Activated naive CD8-positive, alpha-beta T cell treated with anti-CD3 and anti-CD28 coated beads, Interleukin-2, amount 50 U/mL, for 24 hours (primary cell): ENCODE results near the gene CCDC12.

Experiments
- ATAC-seq: fragments of 150-1000 bp; cut with Tn5 transposase; one replicate; pipeline ENCODE4 v1.10.0; 2021
- DNase-seq: peaks from one replicate; pipeline ENCODE4 v3.0.0; 2021
- H3K27ac Mint-ChIP-seq: one replicate; pipeline ENCODE4 v1.8.0; 2021; ENCODE audit warnings: mild to moderate bottlenecking, mixed read lengths
- H3K27me3 Mint-ChIP-seq: one replicate; pipeline ENCODE4 v1.8.0; 2021; ENCODE audit warnings: mixed read lengths
- H3K36me3 Mint-ChIP-seq: one replicate; pipeline ENCODE4 v1.8.0; 2021; ENCODE audit warnings: low read depth, mixed read lengths
- H3K4me1 Mint-ChIP-seq: one replicate; pipeline ENCODE4 v1.8.0; 2021; ENCODE audit warnings: mixed read lengths
- H3K4me3 Mint-ChIP-seq: one replicate; pipeline ENCODE4 v1.8.0; 2021; ENCODE audit warnings: mild to moderate bottlenecking, moderate library complexity, mixed read lengths
- H3K9me3 Mint-ChIP-seq: one replicate; pipeline ENCODE4 v1.8.0; 2021; ENCODE audit warnings: mixed read lengths

Gene CCDC12

GRCh38 chr3:46906471-46907058 is 70.0 kb downstream of the CCDC12 start:
- no peak overlapping the region for H3K4me3 Mint-ChIP-seq
- peaks cover 6% of the 10 kb centered on the region for H3K4me1 Mint-ChIP-seq
- H3K9me3 Mint-ChIP-seq, result no peaks in the 10 kb centered on the region
- ATAC-seq, result no peak
- DNase-seq, result no peak
- H3K27ac Mint-ChIP-seq, result no peak overlapping the region
- H3K36me3 Mint-ChIP-seq, result no peaks in the 10 kb centered on the region
- H3K27me3 Mint-ChIP-seq, result no peaks in the 10 kb centered on the region

GRCh38 chr3:46905661-46906451 is 70.7 kb downstream of the CCDC12 start:
- DNase-seq (no peak), ATAC-seq (no peak)
- Mint-ChIP-seq H3K4me3 (no peak overlapping the region), H3K9me3 (no peaks in the 10 kb centered on the region), H3K4me1 (peaks cover 6% of the 10 kb centered on the region), H3K27ac (no peak overlapping the region), H3K27me3 (no peaks in the 10 kb centered on the region), H3K36me3 (no peaks in the 10 kb centered on the region)

DNA sequence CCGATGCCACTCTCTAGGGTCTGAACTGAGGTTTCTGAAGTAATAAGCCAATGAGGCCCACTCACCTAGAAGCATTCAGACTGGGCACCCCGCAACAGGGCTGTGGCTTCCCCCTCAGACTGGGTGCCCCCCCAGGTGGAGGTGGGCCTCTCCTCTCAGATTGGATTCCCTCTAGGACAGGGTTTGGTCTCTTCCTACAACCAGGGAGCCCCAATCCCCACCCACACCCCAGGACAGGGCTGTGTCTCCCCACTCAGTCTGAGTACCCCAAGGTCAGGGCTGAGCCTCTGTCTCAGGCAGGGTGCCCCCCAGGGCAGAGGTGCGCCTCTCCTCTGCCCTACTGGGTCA is 71.4 kb downstream of the CCDC12 start:
- ATAC-seq (no peak), DNase-seq (no peak)
- Mint-ChIP-seq H3K4me1 (peaks cover 6% of the 10 kb centered on the region), H3K4me3 (no peak overlapping the region), H3K27me3 (no peaks in the 10 kb centered on the region), H3K27ac (no peak overlapping the region), H3K9me3 (no peaks in the 10 kb centered on the region), H3K36me3 (no peaks in the 10 kb centered on the region)

DNA sequence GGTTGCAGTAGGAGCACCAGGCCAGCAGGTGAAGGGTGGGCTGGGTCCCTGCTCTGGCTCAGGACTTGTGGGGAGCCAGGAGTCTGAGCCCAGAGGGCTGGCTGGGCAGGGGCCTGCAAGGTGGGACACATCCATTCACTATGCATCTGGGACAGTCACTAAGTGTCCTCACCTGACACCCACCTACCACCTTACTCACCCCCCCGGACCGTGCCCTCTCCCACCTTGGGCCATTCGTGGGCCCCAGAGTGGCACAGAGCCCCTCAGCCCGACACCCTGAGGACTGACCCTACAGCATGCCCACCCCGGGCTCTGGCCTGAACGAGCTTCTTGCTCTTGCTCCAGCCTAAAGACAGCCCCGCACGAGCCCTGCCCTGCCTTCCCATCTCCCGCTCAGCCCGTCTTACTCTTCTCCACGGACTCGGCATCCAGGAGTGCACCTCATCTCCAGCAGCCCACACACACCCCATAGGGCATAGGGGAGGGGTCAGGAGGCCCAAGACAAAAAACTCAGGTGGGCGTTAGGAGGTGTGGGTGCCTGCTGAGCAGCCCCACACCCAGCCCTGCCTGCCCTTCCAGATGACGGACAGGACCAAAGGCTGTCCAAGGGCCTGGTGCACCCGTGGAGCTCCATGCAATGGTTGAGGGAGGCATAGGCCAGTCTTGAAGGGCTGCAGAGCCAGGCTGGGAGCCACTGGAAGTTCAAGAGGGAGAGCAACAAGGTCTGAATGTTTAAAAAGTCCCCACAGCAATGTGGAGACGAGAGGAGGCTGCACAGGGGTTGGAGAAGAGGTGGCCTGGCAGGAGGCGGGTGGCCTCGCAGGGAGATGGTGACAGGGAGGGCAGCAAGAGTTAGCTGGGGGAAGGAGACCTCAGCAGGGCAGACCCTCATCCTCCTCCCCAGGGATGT is 72.0 kb downstream of the CCDC12 start:
- H3K36me3 Mint-ChIP-seq, result no peaks in the 10 kb centered on the region
- peaks cover 5% of the 10 kb centered on the region for H3K4me1 Mint-ChIP-seq
- H3K27ac Mint-ChIP-seq, result no peak overlapping the region
- H3K9me3 Mint-ChIP-seq, result no peaks in the 10 kb centered on the region
- no peak for ATAC-seq
- no peak overlapping the region for H3K4me3 Mint-ChIP-seq
- DNase-seq, result no peak
- no peaks in the 10 kb centered on the region for H3K27me3 Mint-ChIP-seq

DNA sequence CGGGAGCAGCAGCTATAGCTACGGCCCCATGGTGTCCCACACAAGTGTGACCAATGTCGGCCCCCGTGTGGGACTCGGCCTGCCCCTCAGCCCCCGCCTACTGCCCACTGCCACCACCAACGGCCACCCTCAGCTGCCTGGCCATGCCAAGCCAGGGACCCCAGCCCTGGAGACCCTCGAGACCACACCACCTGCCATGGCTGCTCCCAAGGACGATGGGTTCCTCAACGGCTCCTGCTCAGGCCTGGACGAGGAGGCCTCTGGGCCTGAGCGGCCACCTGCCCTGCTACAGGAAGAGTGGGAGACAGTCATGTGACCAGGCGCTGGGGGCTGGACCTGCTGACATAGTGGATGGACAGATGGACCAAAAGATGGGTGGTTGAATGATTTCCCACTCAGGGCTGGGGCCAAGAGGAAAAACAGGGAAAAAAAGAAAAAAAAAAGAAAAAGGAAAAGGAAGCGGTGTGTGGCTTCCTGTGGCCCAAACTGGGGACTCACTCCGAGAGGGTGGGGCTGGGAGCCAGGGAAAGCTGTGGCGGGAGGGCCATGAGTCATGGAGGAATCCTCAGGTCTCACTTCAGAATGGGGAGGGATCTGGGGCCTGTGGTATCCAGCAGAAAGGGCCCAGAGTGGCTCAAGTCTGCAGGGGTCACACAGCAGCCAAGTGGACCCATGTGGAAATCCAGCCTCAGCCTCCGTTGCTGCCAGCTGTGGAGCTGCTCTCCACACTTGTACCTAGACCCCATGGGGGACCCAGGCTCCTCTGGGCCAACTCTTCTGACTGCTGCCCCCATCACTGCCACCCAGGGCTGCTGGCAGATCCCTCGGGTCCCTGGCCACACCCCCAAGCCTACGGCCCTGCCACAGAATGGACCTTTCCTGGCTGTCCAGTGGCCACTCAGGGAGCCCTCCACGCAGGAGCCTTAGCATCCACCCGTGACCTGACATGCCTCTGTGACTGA is 72.9 kb downstream of the CCDC12 start:
- no peak overlapping the region for H3K27ac Mint-ChIP-seq
- no peak overlapping the region for H3K4me3 Mint-ChIP-seq
- H3K27me3 Mint-ChIP-seq, result peaks cover 5% of the 10 kb centered on the region
- no peaks in the 10 kb centered on the region for H3K36me3 Mint-ChIP-seq
- H3K4me1 Mint-ChIP-seq, result peaks cover 1% of the 10 kb centered on the region
- ATAC-seq (no peak), DNase-seq (no peak)
- H3K9me3 Mint-ChIP-seq, result no peaks in the 10 kb centered on the region

DNA sequence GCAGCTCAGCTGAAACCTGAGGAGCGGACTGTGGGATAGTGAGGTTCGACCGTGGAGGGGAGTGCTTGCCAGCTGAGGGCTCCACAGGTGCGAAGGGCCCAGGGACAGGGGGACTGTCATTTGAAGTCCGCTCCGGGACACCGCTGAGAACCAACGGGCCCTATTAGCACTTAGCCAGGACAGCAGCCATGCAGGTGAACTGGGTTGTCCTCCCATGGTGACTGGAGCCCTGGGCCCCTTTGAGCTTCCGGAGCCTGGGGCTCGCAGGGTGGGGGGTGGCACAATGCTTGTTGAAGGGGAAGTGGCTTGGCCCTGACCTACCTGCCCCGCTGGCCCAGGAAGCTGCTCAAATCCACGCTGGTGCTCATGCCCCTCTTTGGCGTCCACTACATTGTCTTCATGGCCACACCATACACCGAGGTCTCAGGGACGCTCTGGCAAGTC is 74.3 kb downstream of the CCDC12 start:
- H3K36me3 Mint-ChIP-seq, result no peaks in the 10 kb centered on the region
- H3K27ac Mint-ChIP-seq, result no peak overlapping the region

DNA sequence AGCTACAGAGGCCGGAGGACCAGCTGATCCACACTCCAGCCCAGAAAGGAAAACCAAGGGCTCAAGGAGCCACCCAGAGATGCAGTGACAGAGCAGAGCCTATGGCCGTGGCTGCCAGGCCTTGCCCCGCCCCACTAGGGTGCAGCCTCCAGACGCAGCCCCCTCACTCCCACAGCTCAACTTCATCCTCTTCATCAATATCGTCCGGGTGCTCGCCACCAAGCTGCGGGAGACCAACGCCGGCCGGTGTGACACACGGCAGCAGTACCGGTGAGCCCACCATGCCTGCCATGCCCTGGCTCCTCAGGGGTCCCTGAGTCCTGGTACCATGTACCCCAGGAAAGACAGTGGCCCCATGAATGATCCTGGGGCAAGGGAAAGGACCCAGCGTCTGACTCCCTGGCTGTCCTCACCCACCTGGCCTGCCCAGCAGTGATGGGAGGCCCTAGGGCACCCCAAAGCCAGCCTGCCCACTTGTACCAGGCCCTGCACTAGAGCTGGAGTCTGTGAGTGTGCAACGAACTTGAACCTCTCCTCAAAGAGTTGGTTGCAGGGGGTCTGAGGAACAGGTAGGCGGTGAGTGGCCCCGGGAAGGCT is 74.9 kb downstream of the CCDC12 start:
- Mint-ChIP-seq H3K27me3 (peaks cover 14% of the 10 kb centered on the region), H3K9me3 (no peaks in the 10 kb centered on the region), H3K4me3 (no peak overlapping the region), H3K27ac (no peak overlapping the region), H3K4me1 (peaks cover 1% of the 10 kb centered on the region), H3K36me3 (no peaks in the 10 kb centered on the region)
- ATAC-seq (no peak), DNase-seq (no peak)

More for the DNA sequence above, 74.3 kb downstream of the CCDC12 start:
- Mint-ChIP-seq H3K9me3 (no peaks in the 10 kb centered on the region), H3K27me3 (peaks cover 14% of the 10 kb centered on the region), H3K4me3 (no peak overlapping the region), H3K4me1 (peaks cover 1% of the 10 kb centered on the region)
- no peak for ATAC-seq
- no peak for DNase-seq

GRCh38 chr3:46901061-46901460 is 75.5 kb downstream of the CCDC12 start:
- Mint-ChIP-seq H3K36me3 (no peaks in the 10 kb centered on the region), H3K4me1 (peaks cover 1% of the 10 kb centered on the region), H3K27ac (no peak overlapping the region), H3K9me3 (no peaks in the 10 kb centered on the region), H3K27me3 (peaks cover 14% of the 10 kb centered on the region), H3K4me3 (no peak overlapping the region)
- no peak for ATAC-seq
- DNase-seq, result no peak

- DNase-seq (no peak), ATAC-seq (no peak)
- H3K4me1 Mint-ChIP-seq, result peaks cover 1% of the 10 kb centered on the region
- no peak overlapping the region for H3K4me3 Mint-ChIP-seq
- H3K27ac Mint-ChIP-seq, result no peak overlapping the region
- no peaks in the 10 kb centered on the region for H3K9me3 Mint-ChIP-seq
- peaks cover 14% of the 10 kb centered on the region for H3K27me3 Mint-ChIP-seq
- H3K36me3 Mint-ChIP-seq, result no peaks in the 10 kb centered on the region
These were observed 76.2 kb downstream of the CCDC12 start for GRCh38 chr3:46900356-46900755.

- ATAC-seq (no peak), DNase-seq (no peak)
- Mint-ChIP-seq H3K4me1 (peaks cover 1% of the 10 kb centered on the region), H3K9me3 (no peaks in the 10 kb centered on the region), H3K27me3 (peaks cover 17% of the 10 kb centered on the region), H3K36me3 (no peaks in the 10 kb centered on the region), H3K4me3 (no peak overlapping the region), H3K27ac (no peak overlapping the region)
These were observed 76.6 kb downstream of the CCDC12 start for GRCh38 chr3:46900007-46900292.

DNA sequence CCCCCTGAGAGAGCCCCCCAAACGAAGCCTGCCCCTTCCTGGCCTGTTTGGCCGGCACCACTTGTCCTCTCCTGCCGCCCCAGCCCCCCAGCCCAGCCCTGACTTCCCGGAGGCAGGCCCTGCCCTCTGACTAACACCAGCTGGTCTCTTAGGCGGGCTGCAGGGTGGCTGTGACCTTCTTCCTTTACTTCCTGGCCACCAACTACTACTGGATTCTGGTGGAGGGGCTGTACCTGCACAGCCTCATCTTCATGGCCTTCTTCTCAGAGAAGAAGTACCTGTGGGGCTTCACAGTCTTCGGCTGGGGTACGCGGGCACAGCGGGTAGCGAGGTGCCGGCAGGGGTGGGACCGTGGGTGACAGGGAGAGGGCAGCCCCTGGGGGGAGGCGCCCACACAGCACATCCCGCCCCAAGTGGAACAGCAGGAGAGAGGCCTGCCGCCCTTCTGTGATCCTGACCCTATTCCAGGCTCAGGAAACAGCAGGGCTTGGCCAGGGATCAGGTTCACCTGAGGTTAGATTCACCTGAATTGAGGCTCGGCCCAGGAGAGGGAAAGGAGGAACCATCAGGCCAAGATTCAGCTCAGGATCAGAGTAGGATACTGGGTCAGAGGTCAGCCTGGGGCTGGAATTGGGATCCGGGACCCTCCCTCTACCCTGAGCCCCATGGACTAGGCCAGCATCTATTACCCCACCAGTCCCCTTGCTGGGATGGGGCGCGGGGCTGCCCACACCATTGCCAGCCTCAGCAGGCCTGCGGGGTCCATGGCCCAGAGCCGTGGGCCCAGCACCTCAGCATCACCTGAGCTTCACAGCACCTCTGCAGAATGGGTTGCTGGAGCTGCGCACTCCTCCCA is 77.2 kb downstream of the CCDC12 start:
- H3K27me3 Mint-ChIP-seq, result peaks cover 19% of the 10 kb centered on the region
- H3K9me3 Mint-ChIP-seq, result no peaks in the 10 kb centered on the region
- no peak for DNase-seq
- peaks cover 1% of the 10 kb centered on the region for H3K4me1 Mint-ChIP-seq
- no peaks in the 10 kb centered on the region for H3K36me3 Mint-ChIP-seq
- H3K27ac Mint-ChIP-seq, result no peak overlapping the region
- no peak for ATAC-seq
- H3K4me3 Mint-ChIP-seq, result no peak overlapping the region

DNA sequence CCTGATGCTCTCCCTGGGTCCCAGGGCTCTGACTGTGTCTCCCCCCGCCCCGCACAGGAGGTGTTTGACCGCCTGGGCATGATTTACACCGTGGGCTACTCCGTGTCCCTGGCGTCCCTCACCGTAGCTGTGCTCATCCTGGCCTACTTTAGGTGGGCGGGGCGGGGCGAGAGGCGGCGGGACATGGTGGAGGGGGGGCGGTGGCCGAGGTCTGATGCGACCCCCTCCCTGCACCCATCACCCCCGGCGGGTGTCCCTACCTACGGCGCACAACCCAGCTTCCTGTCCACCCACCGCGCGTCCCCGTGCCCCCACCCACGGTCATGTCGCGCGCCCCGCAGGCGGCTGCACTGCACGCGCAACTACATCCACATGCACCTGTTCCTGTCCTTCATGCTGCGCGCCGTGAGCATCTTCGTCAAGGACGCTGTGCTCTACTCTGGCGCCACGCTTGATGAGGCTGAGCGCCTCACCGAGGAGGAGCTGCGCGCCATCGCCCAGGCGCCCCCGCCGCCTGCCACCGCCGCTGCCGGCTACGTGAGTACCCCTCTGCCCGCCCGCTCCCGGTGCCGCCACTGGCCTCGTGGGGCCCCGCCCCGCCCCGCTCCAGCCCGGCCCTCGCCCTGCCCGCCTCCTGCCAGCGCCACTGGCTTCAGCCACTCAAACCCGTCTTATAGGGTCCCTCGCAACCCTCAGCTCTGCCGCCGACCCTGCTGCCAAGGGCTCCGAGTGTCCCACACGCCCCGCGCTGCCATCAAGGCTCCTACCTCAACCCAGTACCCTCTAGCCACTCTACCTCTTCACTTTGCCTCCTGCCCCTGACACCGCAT is 78.0 kb downstream of the CCDC12 start:
- H3K36me3 Mint-ChIP-seq, result no peaks in the 10 kb centered on the region
- DNase-seq, result no peak
- H3K4me3 Mint-ChIP-seq, result no peak overlapping the region
- H3K9me3 Mint-ChIP-seq, result no peaks in the 10 kb centered on the region
- peaks cover 1% of the 10 kb centered on the region for H3K4me1 Mint-ChIP-seq
- peaks cover 24% of the 10 kb centered on the region for H3K27me3 Mint-ChIP-seq
- no peak for ATAC-seq
- H3K27ac Mint-ChIP-seq, result no peak overlapping the region
